GM18907 (cell line): ENCODE results near the gene FOXB2.
"Not testable (repeated sequence)": the region's sequence is repeated elsewhere in the genome, so short reads cannot be mapped to it uniquely, and the experiment has no call there.

Source experiments
- ATAC-seq: cut with Tn5 transposase; IDR thresholded peaks from one replicate; pipeline ENCODE4 v1.9.1; 2021; ENCODE audit warnings: mild to moderate bottlenecking, moderate library complexity; ENCODE audit not compliant: unreplicated experiment

Gene FOXB2

GRCh38 chr9:77016121-77016525 lies 3.3 kb upstream of the FOXB2 start:
- no peak for ATAC-seq

- no peak for ATAC-seq
Measured at GRCh38 chr9:77016526-77017504, 2.6 kb upstream of the FOXB2 start.

GRCh38 chr9:77017505-77017894 lies 2.0 kb upstream of the FOXB2 start:
- no peak for ATAC-seq

GRCh38 chr9:77018058-77018968 lies 1.1 kb upstream of the FOXB2 start:
- no peak for ATAC-seq

GRCh38 chr9:77018969-77019235 lies 553 bp upstream of the FOXB2 start:
- no peak for ATAC-seq

GRCh38 chr9:77019926-77020412 lies 514 bp downstream of the FOXB2 start:
- no peak for ATAC-seq

- ATAC-seq: no peak
Measured at GRCh38 chr9:77020413-77021290, 1.2 kb downstream of the FOXB2 start.

- no peak for ATAC-seq
Measured at GRCh38 chr9:77021291-77021894, 1.9 kb downstream of the FOXB2 start.

- ATAC-seq: no peak
Measured at GRCh38 chr9:77021922-77022782, 2.7 kb downstream of the FOXB2 start.

GRCh38 chr9:77022783-77023440 lies 3.5 kb downstream of the FOXB2 start:
- no peak for ATAC-seq

- no peak for ATAC-seq
Measured at GRCh38 chr9:77023726-77024125, 4.3 kb downstream of the FOXB2 start.

GRCh38 chr9:77024776-77025545 lies 5.5 kb downstream of the FOXB2 start:
- ATAC-seq: no peak

GRCh38 chr9:77028478-77028877 lies 9.0 kb downstream of the FOXB2 start:
- ATAC-seq: no peak

GRCh38 chr9:77030045-77030444 lies 10.6 kb downstream of the FOXB2 start:
- ATAC-seq: no peak

GRCh38 chr9:77038281-77039036 lies 19.0 kb downstream of the FOXB2 start:
- ATAC-seq: no peak

- ATAC-seq: no peak
Measured at GRCh38 chr9:77040340-77040739, 20.9 kb downstream of the FOXB2 start.

- not testable (repeated sequence) for ATAC-seq
Measured at GRCh38 chr9:77043743-77044142, 24.3 kb downstream of the FOXB2 start.
